B cell (primary cell): ENCODE data around the gene CDC40.

Experiments
- CTCF ChIP-seq: fragments of 200-600 bp; IDR thresholded peaks from one replicate; pipeline ENCODE4 v1.8.0; 2022; ENCODE audit warnings: antibody characterized with exemption, mild to moderate bottlenecking
- EZH2 ChIP-seq: IDR thresholded peaks from 2 replicates; pipeline ENCODE4 v1.6.1; 2012; ENCODE audit warnings: borderline replicate concordance, low read depth, mild to moderate bottlenecking, moderate library complexity, low read length; ENCODE audit not compliant: insufficient read depth, poor library complexity, severe bottlenecking

- TF ChIP-seq CTCF = no peak
- TF ChIP-seq EZH2 = no peak
Observed at GRCh38 chr6:110266996-110267395, 86.8 kb downstream of the CDC40 start.
